ENCODE measurements around the gene PPIL4.

PPIL4 gene

GRCh38 chr6:149545754-149546471 is at the start of gene PPIL4:
TSS of gene PPIL4 (minus strand) at chr6:149546043. CDS start at chr6:149546005, 38 bp downstream.
- peak; percentile 72 for DNase-seq (ENCODE audit: low spot score)

DNA sequence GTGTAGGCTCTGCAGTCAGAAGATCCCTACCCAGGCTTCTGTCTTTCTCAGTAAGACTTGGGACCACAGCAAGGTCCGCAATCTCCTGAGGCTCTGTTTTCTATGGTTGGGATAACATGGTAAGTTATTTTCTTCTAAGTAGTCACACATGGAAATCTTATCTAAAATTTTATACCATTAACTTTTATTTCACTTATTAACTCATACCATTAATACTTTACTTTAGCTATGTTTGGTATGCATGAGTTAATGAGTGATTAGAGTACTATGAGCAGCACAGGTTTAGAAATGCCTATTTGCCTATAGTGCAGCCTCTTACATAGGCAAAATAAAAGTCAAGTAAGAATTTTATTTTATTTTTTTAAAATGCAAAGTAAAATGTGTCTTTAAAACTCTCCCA is 47.6 kb upstream of the PPIL4 start:
- no peak for DNase-seq (ENCODE audit: low spot score)

DNA sequence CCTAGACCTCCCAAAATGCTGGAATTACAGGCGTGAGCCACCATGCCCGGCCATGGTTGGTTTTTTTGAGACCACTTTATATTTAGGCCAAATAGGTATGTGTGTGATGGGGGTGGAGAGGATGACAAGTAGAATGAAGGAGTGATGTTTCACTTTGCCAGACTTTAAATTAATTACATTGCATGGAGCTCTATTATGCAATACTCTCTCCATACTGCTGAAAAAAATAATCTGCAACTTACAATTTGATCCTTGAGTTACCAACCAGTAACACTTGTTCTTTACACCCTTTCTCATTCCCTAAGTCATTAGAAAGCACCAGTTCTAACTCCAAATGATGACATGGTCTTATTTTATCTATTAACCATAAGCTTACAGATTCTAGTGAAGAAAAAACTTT is 47.1 kb upstream of the PPIL4 start:
- no peak for DNase-seq (ENCODE audit: low spot score)

- DNase-seq (ENCODE audit: low spot score), result no peak
These were observed 40.3 kb upstream of the PPIL4 start for GRCh38 chr6:149586149-149586548.

- no peak for DNase-seq (ENCODE audit: low spot score)
These were observed 35.5 kb upstream of the PPIL4 start for GRCh38 chr6:149581349-149581748.

GRCh38 chr6:149580880-149581279 is 35.0 kb upstream of the PPIL4 start:
- DNase-seq (ENCODE audit: low spot score), result no peak

- DNase-seq (ENCODE audit: low spot score), result no peak
These were observed 22.2 kb upstream of the PPIL4 start for GRCh38 chr6:149567945-149568585.

GRCh38 chr6:149567194-149567586 is 21.3 kb upstream of the PPIL4 start:
- no peak for DNase-seq (ENCODE audit: low spot score)

GRCh38 chr6:149566410-149567193 is 20.8 kb upstream of the PPIL4 start:
- DNase-seq (ENCODE audit: low spot score), result peak; percentile 22

- peak; percentile 99 for DNase-seq (ENCODE audit: low spot score)
These were observed 19.9 kb upstream of the PPIL4 start, which contains the start of gene GINM1 for GRCh38 chr6:149565527-149566409. TSS of gene GINM1 (plus strand) at chr6:149566375. CDS start at chr6:149566415, 40 bp downstream.

- no peak for DNase-seq (ENCODE audit: low spot score)
These were observed 18.1 kb upstream of the PPIL4 start for GRCh38 chr6:149563928-149564325.

DNA sequence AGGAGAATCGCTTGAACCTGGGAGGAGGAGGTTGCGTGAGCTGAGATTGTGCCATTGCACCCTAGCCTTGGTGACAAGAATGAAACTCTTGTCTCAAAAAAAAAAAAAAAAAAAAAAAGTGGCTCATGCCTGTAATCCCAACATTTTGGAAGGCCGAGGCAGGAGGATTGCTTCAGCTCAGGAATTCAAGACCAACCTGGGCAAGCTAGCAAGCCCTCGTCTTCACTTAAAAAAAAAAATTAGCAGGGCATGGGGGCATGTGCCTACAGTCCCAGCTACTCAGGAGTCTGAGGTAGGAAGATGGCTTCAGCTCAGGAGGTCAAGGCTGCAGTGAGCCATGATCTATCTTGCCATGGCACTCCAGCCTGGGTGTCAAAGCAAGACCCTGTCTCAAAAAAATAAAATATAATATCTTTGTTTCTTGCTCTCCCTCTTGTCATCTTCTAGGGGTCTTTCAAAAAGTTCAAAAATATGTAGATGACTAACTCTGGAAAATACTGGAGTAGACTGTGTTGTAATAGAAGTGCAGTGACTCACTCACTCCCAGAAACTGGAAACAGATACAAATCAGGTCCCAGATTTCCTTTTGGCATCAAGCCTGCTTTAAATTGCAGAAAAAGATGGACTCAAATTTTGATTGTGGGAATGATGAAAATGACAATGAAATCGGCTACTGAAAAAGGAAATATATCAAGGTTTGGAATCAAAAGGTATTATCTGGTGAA is 17.5 kb upstream of the PPIL4 start:
- peak; percentile 31 for DNase-seq (ENCODE audit: low spot score)

DNA sequence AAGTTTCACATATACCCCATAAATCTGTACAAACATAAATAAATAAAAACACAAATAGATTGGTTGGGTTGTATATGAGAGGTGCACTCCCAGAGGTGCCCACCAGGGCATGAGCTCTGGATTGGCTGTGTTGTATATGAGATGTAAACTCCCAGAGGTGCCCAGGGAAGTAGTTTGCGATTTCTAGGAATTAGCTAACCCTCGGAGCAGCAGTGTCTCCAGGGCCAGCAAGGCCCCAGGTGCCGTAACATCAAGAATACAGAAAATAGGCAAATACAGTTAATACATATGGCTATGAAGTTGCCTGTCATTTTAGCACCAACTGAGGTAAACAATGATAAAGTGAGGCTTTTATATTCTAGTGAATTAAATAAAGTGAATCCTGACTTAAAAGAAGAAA is 14.9 kb upstream of the PPIL4 start:
- DNase-seq (ENCODE audit: low spot score), result no peak

- no peak for DNase-seq (ENCODE audit: low spot score)
These were observed 13.5 kb upstream of the PPIL4 start for GRCh38 chr6:149559389-149559788.

GRCh38 chr6:149558029-149558428 is 12.2 kb upstream of the PPIL4 start:
- no peak for DNase-seq (ENCODE audit: low spot score)

DNA sequence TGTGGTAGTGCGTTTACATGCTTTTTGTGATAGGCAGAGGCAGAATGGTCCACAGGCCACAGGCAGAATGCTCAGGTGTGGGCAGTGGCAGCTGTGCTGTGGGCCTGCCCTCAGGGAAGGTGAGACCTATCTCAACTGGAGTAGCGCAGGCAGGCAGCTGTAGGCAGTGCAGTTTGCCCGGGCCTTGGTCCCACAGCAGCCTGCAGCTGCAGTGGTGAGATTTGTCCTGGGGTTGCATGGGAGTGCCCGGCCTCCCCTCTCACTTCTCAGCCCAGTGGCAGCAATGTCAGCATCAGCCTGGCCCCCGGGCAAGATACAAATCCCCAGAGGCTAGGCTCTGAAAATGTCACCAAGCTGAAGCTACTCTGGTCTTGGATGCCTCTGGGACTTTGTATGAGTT is 6.1 kb upstream of the PPIL4 start:
- DNase-seq (ENCODE audit: low spot score), result no peak

- DNase-seq (ENCODE audit: low spot score), result peak; percentile 44
These were observed 537 bp downstream of the PPIL4 start for GRCh38 chr6:149545258-149545753.

GRCh38 chr6:149544646-149545257 is 1.1 kb downstream of the PPIL4 start:
- no peak for DNase-seq (ENCODE audit: low spot score)

DNA sequence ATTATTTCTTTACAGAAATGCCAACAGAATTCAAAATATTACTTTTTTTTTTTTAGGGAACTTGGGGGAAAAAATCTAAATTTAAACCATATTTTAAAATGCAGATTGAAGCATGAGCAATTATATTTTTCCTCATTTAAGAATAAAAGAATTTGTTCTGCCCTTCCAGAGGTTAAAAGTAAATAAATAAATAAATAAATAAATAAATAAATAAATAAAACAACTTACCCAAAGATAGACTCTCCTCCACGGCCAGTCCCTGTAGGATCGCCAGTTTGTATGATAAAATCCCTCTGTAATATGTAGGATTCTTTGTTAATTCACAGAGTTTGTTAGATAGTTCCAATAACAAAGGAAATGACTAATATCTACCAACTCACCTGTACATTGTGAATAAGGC is 4.7 kb downstream of the PPIL4 start:
- no peak for DNase-seq (ENCODE audit: low spot score)

GRCh38 chr6:149534742-149535141 is 11.1 kb downstream of the PPIL4 start:
- no peak for DNase-seq (ENCODE audit: low spot score)

DNA sequence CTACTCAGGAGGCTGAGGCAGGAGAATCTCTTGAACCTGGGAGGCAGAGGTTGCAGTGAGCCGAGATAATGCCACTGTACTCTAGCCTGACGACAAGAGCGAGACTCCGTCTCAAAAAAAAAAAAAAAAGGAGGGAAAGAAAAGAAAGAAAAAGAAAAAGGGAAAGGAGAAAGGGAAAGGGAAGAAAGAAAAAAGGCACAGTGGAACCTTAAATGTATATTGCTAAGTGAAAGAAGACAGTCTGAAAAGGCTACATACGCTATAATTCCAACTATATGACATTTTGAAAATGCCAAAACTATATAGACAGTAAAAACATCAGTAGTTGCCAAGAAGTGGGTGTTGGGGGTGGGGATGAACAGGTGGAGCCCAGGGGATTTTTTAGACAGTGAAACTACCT is 16.2 kb downstream of the PPIL4 start:
- DNase-seq (ENCODE audit: low spot score), result no peak

Data from COLO829 (cell line).